SHP77 treated with DMSO at 0.1 percent for 48 hours (cell line): Measurements from ENCODE around the gene BICD1.
"Not testable (repeated sequence)": the region's sequence is repeated elsewhere in the genome, so short reads cannot be mapped to it uniquely, and the experiment has no call there.

Experiments used
- DNase-seq: peaks from one replicate; lab custom pipeline; 2025; lab: John Stamatoyannopoulos, UW

The BICD1 gene

GRCh38 chr12:32106517-32107358 is at the start of gene BICD1:
Gene BICD1, plus strand, starts transcription at chr12:32106847. Its CDS starts 485 bp downstream, at chr12:32107332.
- DNase-seq: peak; percentile 57

DNA sequence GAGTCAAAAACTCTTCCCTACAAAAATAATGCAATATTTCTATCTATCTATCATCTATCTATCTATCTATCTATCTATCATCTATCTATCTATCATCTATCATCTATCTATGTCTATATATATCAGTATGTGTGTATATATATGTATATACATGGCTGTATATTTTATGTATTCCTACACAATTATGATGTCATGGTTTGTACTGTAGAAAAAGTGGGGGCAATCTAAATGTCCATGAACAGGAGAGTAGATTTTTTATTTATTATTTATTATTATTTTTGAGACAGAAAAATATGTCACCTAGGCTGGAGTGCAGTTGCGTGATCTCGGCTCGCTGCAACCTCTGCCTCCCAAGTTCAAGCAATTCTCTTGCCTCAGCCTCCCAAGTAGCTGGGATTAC is 45.6 kb upstream of the BICD1 start:
- DNase-seq: no peak

DNA sequence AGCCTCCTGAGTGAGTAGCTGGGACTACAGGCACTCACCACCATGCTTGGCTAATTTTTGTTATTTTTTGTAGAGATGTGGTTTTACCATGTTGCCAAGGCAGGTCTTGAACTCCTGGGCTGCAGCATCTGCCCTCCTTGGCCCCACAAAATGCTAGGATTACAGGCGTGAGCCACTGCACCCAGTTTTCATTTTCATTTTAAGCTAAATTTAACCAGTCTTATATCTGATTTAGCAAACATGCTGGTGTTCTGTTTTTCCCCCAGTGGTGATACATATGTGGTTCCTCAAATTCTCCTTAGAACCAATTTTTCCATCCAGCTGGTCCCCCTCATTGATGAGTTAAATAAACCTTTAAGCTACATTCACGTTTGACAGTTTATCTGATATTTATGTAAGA is 43.8 kb upstream of the BICD1 start:
- no peak for DNase-seq

DNA sequence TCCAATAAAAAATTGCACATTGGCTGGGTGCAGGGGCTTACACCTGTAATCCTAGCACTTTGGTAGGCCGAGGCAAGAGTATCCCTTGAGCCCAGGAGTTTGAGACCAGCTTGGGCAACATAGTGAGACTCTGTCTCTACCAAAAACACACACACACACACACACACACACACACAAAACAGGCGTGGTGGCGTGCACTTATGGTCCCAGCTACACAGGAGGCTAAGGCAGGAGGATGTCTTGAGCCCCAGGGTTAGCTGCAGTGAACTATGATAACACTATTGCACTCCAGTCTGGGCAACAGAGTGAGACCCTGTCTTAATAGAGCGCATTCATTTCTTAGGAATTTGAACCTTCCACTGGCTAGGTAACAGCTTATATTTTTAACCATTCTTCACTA is 42.9 kb upstream of the BICD1 start:
- no peak for DNase-seq

- DNase-seq: no peak
These were observed 40.4 kb upstream of the BICD1 start for GRCh38 chr12:32066206-32066605.

- DNase-seq: no peak
These were observed 37.6 kb upstream of the BICD1 start for GRCh38 chr12:32069071-32069470.

DNA sequence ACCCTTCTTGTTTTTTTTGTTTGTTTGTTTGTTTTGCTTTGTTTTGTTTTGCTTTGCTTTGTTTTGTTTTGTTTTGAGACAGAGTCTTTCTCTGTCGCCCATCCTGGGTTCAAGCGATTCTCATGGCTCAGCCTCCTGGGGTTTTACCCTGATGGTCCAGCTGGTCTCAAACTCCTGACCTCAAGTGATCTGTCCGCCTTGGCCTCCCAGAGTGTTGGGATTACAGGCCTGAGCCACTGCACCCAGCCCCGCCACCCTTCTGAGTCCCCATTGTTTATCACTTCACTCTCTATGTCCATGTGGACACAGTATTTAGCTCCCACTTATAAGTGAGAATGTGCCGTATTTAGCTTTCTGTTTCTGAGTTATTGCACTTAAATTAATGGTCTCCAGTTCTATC is 36.9 kb upstream of the BICD1 start:
- no peak for DNase-seq

GRCh38 chr12:32070370-32070769 is 36.3 kb upstream of the BICD1 start:
- no peak for DNase-seq

DNA sequence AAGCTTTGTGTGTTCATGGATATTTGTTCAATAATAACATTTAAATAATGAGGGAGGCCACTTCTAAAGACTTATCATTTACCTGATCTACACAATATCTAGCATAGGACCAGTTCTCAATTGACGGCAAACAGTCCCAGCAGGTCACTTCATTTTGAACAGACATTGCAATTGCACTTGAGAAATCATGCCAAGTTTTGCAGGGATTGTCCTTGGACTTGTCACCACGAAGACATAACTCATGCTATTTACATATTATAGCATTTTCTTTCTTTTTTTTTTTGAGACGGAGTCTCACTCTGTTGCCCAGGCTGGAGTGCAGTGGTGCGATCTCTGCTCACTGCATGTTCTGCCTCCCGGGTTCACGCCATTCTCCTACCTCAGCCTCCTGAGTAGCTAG is 34.5 kb upstream of the BICD1 start:
- no peak for DNase-seq

DNA sequence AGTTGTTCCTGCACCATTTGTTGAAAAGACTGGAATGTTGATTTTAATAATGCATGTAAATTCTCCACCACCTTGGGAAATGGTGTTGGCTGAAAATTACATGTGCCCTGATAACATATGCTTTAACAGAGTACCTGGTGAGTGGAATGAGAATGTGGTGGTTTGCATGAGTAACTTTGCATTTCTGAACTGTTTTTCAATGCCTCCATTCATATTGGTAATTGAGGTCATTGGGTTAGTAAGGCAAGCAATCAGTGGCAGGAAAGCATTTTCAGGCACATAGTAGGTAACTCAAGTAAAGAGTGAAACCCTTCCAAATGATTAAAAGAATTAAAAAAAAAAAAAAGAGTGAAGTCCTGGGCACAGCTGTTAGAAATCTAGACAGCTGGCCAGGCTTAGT is 32.2 kb upstream of the BICD1 start:
- DNase-seq: no peak

GRCh38 chr12:32076941-32077340 is 29.7 kb upstream of the BICD1 start:
- DNase-seq: no peak

DNA sequence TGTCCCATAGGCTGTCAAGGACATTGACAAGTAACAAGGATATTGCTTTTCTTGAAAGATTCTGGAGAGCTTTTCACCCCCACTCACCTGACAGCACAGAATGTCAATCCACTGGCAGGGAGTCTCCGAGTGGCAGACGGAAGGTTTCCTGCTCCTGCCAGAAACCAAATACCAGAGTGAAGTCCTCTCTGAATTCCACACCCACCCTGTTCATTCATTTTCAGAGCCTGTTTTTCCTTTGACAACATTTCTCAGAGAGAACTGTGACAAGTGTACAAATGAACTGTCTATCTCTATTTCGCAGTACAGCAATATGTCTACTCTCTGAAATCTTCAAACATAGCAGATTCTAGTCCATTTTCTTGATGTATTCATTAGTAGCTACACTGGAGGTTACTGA is 26.2 kb upstream of the BICD1 start:
- DNase-seq: no peak

DNA sequence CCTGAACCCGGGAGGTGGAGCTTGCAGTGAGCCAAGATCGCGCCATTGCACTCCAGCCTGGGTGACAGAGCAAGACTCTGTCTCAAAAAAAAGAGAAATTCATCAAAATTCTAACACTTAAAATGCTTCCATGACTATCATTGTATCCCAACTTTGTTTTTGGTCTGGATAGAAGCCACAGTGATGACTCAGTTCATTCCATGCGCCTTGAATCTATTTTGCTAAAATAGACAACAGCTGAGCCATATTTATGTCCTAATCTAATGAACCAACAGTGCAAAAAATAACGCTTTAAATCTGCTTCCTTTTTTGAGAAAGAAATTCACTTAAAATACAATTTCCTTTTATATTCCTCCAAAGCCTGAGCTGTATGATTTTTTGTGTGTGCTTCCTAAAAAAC is 23.2 kb upstream of the BICD1 start:
- no peak for DNase-seq

DNA sequence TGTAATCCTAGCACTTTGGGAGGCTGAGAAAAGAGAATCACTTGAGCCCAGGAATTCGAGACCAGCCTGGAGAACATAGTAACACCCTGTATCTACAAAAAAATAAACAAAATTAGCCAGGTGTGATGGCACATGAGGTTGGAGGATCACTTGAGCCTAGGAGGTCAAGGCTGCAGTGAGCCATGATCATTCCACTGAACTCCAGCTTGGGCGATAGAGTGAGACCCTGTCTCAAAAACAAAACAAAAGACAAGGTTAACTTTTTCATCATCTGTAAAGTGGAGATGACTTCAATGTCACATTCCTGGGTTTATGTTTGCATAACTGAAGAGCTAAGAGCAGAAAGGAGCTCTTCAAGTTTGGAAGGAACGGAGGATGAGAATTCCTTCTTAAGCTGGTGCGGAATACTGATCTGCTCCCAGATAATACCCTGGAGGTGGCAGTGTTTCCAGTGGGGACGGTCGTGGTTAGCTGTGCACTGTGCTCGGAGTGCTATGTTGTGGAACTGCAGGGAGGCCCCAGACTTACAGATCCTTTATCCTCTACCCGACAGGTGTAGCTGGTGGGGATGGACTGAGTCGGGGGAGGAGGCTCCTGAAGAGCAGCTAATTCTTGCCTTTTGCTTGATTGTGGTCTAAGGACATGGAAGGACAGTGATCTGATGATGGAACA is 22.5 kb upstream of the BICD1 start:
- DNase-seq: no peak

GRCh38 chr12:32084753-32085152 is 21.9 kb upstream of the BICD1 start:
- DNase-seq: no peak

DNA sequence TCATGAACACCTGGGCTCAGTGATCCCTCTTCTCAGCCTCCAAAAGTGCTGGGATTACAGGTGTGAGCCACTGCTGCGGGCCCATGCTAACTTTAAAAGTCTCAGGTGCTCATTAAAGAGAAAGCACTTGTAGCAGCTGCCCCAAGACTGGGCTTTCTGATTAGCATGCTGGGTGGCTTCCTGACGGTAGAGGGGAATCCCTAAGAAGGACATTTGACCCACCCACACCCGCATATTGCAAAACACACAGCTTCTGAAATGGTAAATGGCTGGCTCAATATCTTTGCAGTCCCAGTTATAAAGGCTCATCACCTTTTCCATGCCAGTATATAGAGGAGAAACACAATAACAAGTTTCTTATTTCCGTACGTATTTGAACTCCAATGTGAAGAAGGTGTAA is 19.3 kb upstream of the BICD1 start:
- DNase-seq: no peak

- no peak for DNase-seq
These were observed 17.5 kb upstream of the BICD1 start for GRCh38 chr12:32089156-32089555.

- no peak for DNase-seq
These were observed 17.1 kb upstream of the BICD1 start for GRCh38 chr12:32089586-32089985.

- DNase-seq: no peak
These were observed 15.0 kb upstream of the BICD1 start for GRCh38 chr12:32091696-32092095.

- DNase-seq: no peak
These were observed 8.5 kb upstream of the BICD1 start for GRCh38 chr12:32098112-32098511.

DNA sequence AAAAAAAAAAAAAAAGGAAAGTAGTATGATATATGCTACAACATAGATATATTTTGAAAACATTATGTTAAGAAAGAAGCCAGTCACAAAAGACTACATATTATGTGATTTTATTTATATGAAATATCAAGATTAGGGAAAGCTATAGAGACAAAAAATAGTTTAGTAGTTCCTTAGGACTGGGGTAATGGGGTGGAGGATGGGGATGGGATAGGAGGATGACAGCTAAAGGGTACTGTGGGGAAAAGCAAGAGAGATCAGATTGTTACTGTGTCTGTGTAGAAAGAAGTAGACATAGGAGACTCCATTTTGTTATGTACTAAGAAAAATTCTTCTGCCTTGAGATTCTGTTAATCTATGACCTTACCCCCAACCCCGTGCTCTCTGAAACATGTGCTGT is 7.4 kb upstream of the BICD1 start:
- DNase-seq: not testable (repeated sequence)

DNA sequence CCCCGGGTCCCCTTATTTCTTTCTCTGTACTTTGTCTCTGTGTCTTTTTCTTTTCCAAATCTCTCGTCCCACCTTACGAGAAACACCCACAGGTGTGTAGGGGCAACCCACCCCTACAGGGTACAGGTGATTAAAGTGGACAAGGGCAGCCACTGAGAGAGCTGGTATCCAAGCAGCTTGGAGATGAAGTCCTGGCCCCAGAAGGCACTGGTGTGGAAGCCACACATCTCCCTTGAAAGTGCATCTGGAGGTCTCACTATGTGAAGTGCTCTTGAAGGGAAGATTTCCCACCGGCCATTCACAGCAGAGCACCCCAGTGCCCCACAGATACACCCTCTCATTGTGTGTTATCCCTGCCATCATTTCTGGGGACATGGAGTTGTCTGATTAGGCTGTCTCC is 6.3 kb upstream of the BICD1 start:
- no peak for DNase-seq

DNA sequence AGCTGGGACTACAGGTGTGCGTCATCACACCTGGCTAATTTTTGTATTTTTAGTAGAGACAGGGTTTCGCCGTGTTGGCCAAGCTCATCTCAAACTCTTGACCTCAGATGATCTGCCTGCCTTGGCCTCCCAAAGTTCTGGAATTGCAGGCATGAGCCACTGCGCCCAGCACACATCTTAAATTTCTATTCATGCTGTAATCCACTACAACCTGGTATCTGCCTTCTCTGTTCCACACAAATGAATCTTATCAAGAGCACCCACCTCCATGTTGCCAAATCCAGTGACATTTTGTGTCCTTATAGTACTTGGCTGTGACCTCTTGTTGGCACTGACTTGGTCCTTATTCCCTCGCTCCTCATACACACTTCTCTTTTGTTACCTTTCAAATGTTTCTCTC is 5.8 kb upstream of the BICD1 start:
- no peak for DNase-seq

- no peak for DNase-seq
These were observed 4.4 kb upstream of the BICD1 start for GRCh38 chr12:32102234-32102633.
